NB4 (cell line): ENCODE results near the gene PALM3.
"Not testable (repeated sequence)": the region's sequence is repeated elsewhere in the genome, so short reads cannot be mapped to it uniquely, and the experiment has no call there.

Experiments
- DNase-seq: peaks from one replicate; pipeline ENCODE4 v3.0.0; 2010; ENCODE audit warnings: low read depth
- H3K4me3 ChIP-seq: one replicate; pipeline ENCODE4 v1.5.1; 2011; ENCODE audit warnings: mild to moderate bottlenecking, low read depth, low read length, moderate library complexity
- MYC ChIP-seq: IDR thresholded peaks from 2 replicates; pipeline ENCODE4 v1.6.1; 2011; ENCODE audit warnings: low read depth, low read length
- POLR2A ChIP-seq: IDR thresholded peaks from 2 replicates; pipeline ENCODE4 v1.6.1; 2011; ENCODE audit warnings: mild to moderate bottlenecking; ENCODE audit not compliant: insufficient read length; ENCODE audit errors: extremely low read depth
- TF ChIP-seq, protein P1 (sequence below): IDR thresholded peaks from one replicate; pipeline ENCODE4 v1.5.1; 2012; ENCODE audit warnings: low read depth, low read length
- TF ChIP-seq, protein P2 (sequence below): IDR thresholded peaks from 2 replicates; pipeline ENCODE4 v1.6.1; 2011; ENCODE audit warnings: low read depth, low read length

The PALM3 gene

DNA sequence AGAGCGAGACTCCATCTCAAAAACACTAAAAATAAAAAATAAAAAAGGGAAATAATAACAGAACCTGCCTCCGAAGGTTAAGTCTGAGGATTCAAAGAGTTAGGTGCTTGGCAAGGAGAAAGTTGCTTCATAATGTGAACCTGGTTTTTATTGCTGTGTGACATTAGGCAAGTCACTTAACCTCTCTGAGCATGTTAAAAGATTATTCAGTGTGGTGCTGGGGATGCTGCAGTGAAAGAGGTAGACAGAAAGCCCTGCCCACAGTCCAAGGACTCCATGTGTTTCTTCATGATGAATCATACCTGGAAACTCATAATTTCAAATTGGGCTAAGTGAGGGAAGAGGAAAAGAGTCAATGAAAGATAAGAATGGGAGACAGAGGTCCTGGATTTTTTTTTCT, 27.9 kb downstream of the PALM3 start:
- DNase-seq: no peak
- no peak overlapping the region for H3K4me3 ChIP-seq
- TF ChIP-seq MYC (no peak), POLR2A (no peak)
- TF ChIP-seq, protein P1, sequence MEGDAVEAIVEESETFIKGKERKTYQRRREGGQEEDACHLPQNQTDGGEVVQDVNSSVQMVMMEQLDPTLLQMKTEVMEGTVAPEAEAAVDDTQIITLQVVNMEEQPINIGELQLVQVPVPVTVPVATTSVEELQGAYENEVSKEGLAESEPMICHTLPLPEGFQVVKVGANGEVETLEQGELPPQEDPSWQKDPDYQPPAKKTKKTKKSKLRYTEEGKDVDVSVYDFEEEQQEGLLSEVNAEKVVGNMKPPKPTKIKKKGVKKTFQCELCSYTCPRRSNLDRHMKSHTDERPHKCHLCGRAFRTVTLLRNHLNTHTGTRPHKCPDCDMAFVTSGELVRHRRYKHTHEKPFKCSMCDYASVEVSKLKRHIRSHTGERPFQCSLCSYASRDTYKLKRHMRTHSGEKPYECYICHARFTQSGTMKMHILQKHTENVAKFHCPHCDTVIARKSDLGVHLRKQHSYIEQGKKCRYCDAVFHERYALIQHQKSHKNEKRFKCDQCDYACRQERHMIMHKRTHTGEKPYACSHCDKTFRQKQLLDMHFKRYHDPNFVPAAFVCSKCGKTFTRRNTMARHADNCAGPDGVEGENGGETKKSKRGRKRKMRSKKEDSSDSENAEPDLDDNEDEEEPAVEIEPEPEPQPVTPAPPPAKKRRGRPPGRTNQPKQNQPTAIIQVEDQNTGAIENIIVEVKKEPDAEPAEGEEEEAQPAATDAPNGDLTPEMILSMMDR: no peak
- TF ChIP-seq, protein P2, sequence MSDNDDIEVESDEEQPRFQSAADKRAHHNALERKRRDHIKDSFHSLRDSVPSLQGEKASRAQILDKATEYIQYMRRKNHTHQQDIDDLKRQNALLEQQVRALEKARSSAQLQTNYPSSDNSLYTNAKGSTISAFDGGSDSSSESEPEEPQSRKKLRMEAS: no peak

DNA sequence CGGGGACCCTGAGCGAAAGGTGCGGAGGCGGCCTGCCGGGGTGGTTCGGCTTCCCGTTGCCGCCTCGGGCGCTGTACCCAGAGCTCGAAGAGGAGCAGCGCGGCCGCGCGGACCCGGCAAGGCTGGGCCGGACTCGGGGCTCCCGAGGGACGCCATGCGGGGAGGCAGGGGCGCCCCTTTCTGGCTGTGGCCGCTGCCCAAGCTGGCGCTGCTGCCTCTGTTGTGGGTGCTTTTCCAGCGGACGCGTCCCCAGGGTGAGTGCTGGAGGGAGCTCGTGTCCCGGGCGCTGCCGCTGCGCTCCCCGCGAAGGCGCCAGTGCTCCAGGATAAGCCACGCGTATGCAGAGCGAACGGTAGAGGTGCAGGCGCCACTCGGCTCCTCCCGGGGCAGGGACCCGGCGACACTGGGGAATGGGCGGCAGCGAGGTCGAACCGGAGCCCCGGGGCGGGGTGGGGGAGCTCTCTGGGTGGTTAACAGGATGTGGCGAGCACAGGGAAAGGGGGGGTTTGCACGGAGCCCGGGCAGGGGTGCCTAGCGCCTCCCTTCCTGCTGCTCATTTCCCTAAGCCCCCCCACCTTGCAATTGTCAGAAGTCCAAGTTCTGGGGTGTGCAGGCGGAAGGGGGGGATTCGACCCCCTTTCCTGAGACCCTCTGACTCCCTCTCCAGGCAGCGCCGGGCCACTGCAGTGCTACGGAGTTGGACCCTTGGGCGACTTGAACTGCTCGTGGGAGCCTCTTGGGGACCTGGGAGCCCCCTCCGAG, 30.0 kb downstream of the PALM3 start, which contains the start of gene IL27RA:
Gene IL27RA (plus strand): TSS at position 44 of the 762 bp plus-strand sequence. CDS start 111 bp downstream, at position 155.
- H3K4me3 ChIP-seq: peak within 1 kb of the TSS; percentile 69
- DNase-seq: peak; percentile 86
- TF ChIP-seq, protein P1: peak; percentile 75
- TF ChIP-seq MYC: peak; percentile 22; the same call in 1 of the 2 replicates
- TF ChIP-seq, protein P2: no peak
- peak; percentile 58 for TF ChIP-seq POLR2A

DNA sequence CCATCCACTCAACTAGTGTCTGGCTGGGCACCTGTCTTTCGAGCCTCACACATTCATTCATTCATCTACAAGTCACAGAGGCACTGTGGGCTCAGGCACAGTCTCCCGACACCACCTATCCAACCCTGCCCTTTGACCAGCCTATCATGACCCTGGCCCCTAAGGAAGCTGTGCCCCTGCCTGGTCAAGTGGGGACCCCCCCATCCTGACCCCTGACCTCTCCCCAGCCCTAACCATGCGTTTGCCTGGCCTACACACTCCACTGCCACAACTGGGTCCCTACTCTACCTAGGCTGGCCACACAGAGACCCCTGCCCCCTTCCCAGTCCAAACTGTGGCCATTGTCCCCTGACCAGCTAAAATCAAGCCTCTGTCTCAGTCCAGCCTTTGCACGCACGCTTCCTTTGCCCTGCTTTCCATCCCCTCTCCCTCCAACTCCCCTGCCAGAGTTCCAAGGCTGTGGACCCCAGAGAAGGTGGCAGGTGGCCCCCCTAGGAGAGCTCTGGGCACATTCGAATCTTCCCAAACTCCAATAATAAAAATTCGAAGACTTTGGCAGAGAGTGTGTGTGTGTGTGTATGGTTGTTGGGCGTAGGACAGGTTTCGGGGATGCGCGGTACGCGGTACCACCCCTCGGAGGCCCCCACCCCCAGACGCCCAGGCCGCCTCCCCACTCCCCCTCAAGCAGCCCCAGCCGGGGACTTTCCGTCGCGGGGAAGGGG, 30.7 kb downstream of the PALM3 start:
- DNase-seq: no peak
- H3K4me3 ChIP-seq: peak overlapping the region; percentile 69
- TF ChIP-seq, protein P2: no peak
- TF ChIP-seq MYC (no peak), POLR2A (no peak)
- TF ChIP-seq, protein P1: no peak

DNA sequence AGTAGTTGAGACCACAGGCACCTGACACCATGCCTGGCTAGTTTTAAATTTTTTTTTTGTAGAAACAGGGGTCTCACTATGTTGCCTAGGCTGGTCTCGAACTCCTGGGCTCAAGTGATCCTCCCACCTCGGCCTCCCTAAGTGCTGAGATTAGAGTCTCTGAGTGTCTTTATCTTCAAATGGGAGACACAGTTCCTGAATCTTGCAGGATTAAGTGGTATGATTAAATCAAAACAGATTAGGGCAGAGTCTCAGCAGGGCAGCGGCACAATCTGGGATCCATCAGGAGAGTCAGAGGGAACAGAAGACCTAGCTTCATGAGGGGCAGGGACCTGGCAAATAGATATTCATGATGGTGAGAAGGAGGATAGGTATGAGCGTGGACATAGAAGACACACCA, 33.0 kb downstream of the PALM3 start:
- no peak overlapping the region for H3K4me3 ChIP-seq
- DNase-seq: no peak
- TF ChIP-seq, protein P1: no peak
- TF ChIP-seq MYC: no peak
- TF ChIP-seq, protein P2: no peak
- no peak for TF ChIP-seq POLR2A

DNA sequence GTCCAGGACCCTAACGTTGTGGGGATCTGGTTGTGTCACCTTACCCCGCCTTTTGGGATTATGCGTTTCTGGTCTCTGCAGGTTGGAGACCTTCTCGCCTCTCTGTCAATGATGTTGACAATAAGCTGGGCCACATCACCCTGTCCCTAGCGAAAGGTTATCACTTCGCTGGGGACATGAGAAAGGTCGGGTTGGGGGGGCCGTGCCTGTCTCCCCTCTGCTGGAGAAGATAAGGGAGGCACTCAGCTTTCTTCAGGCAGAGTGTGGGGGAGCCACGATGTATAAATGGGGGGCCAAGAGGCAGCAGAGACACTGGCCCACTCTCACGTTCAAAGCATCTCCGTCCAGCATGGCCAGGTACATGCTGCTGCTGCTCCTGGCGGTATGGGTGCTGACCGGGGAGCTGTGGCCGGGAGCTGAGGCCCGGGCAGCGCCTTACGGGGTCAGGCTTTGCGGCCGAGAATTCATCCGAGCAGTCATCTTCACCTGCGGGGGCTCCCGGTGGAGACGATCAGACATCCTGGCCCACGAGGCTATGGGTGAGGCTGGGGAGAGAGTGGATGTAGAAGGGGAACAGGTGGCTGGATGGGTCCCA, 33.9 kb downstream of the PALM3 start, which contains the start of gene RLN3:
Gene RLN3 (plus strand): TSS at position 293 of the 595 bp plus-strand sequence. CDS start 57 bp downstream, at position 350.
- TF ChIP-seq, protein P2: no peak
- TF ChIP-seq POLR2A (no peak), MYC (no peak)
- TF ChIP-seq, protein P1: no peak

DNA sequence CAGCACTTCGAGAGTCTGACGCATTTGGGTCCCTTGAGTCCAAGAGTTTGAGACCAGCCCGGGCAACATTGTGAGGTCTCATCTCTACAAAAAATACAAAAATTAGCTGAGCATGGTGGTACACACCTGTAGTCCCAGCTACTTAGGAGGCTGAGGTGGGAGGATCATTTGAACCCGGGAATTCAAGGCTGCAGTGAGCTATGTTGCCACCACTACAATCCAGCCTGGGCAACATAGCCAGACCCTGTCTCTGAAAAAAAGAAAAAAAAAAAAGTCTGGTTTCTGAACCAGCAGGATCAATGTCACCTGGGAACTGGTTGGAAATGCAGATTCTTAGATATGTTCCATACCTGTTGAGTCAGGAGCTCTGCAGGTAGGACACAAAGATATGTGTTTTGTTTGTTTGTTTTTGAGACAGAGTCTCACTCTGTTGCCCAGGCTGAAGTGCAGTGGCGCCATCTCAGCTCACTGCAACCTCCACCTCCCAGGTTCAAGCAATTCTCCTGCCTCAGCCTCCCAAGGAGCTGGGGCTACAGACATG, 35.2 kb downstream of the PALM3 start:
- not testable (repeated sequence) for H3K4me3 ChIP-seq, DNase-seq

More for the DNA sequence above, 33.9 kb downstream of the PALM3 start, which contains the start of gene RLN3:
- H3K4me3 ChIP-seq: no peak within 1 kb of the TSS
- DNase-seq: no peak
